ENCODE data around the gene KATNBL1. TPM values are rescaled to one million over a fixed set of nuclear protein-coding genes. Genes with fewer than 3 reads are reported as not detected.
A peak's percentile ranks its signal among the peaks of the same experiment; 100 is the strongest.

The KATNBL1 gene
- total RNA-seq, 3 donors from 2014 or later = 43.7 to 67.6 (median 61.0) TPM

- intact Hi-C loops (cut with DNase I; ENCODE audit: low total_unique reads) = loop anchor here (10.0 kb wide), 1 partner anchor 122 kb away; the partner anchor contains the start of gene EMC4
- DNase-seq (ENCODE audit: low spot score in 2 of 2) = no peak
- no peaks in the 10 kb centered on the region for H3K36me3 ChIP-seq
- no peaks in the 10 kb centered on the region for H3K9me3 ChIP-seq
- TF ChIP-seq POLR2A (IDR thresholded peaks at IDR 0.05) (no peak), POLR2AphosphoS5 (IDR thresholded peaks at IDR 0.05) (no peak), CTCF (IDR thresholded peaks at IDR 0.05) (no peak)
- H3K4me3 ChIP-seq = peak overlapping the region; percentile 79 to 95 (median 81)
- H3K4me1 ChIP-seq = peaks cover 0 to 11% of the 10 kb centered on the region in 2 donors
- no peaks in the 10 kb centered on the region for H3K27me3 ChIP-seq
- peak overlapping the region; percentile 87 to 92 for H3K27ac ChIP-seq
Observed at GRCh38 chr15:34102175-34102925, 107.5 kb downstream of the KATNBL1 start.

GRCh38 chr15:34101366-34102174 lies 108.3 kb downstream of the KATNBL1 start, which contains the start of the genes EMC7 and PGBD4:
EMC7 (minus strand) TSS chr15:34101862; CDS start chr15:34101839, 23 bp downstream.
PGBD4 (plus strand) TSS chr15:34102083; CDS start chr15:34102532, 449 bp downstream.
- H3K4me3 ChIP-seq = peak within 1 kb of the TSS; percentile 79 to 95 (median 81)
- TF ChIP-seq POLR2AphosphoS5 (IDR thresholded peaks at IDR 0.05) = peak; percentile 88 to 92 (median 91)
- TF ChIP-seq POLR2A (IDR thresholded peaks at IDR 0.05) = peak; percentile 68
- TF ChIP-seq CTCF (IDR thresholded peaks at IDR 0.05) = no peak
- DNase-seq (ENCODE audit: low spot score in 2 of 2) = peak; percentile 98 to 99
- H3K9me3 ChIP-seq = no peaks in the 10 kb centered on the region
- no peaks in the 10 kb centered on the region for H3K36me3 ChIP-seq
- peaks cover 0 to 11% of the 10 kb centered on the region in 2 donors for H3K4me1 ChIP-seq
- intact Hi-C loops (cut with DNase I; ENCODE audit: low total_unique reads) = loop anchor here (10.0 kb wide), 1 partner anchor 123 kb away; the partner anchor contains the start of gene EMC4
- no peaks in the 10 kb centered on the region for H3K27me3 ChIP-seq
- H3K27ac ChIP-seq = peak within 1 kb of the TSS; percentile 87 to 92

GRCh38 chr15:34099914-34100313 lies 110.0 kb downstream of the KATNBL1 start:
- H3K27ac ChIP-seq = no peak overlapping the region
- no peaks in the 10 kb centered on the region for H3K9me3 ChIP-seq
- no peaks in the 10 kb centered on the region for H3K27me3 ChIP-seq
- peaks cover 0 to 11% of the 10 kb centered on the region in 2 donors for H3K4me1 ChIP-seq
- no peak for DNase-seq (ENCODE audit: low spot score in 2 of 2)
- intact Hi-C loops (cut with DNase I; ENCODE audit: low total_unique reads) = loop anchor here (10.0 kb wide), 1 partner anchor 125 kb away; the partner anchor contains the start of gene EMC4
- TF ChIP-seq CTCF (IDR thresholded peaks at IDR 0.05) = no peak
- TF ChIP-seq POLR2AphosphoS5 (IDR thresholded peaks at IDR 0.05) = no peak
- TF ChIP-seq POLR2A (IDR thresholded peaks at IDR 0.05) = no peak
- no peak overlapping the region for H3K4me3 ChIP-seq
- peaks cover 6% of the 10 kb centered on the region for H3K36me3 ChIP-seq

Other genes with a start within 250 kb of the KATNBL1 start
- not detected for gene CHRM5, start 241.6 kb downstream of the KATNBL1 start, total RNA-seq
- 10 to 100 TPM; 13.5 to 18.4 (median 13.8) TPM for gene AVEN, start 170.9 kb downstream of the KATNBL1 start, total RNA-seq
- 10 to 100 TPM; 35.0 to 47.5 (median 44.6) TPM for gene EMC7, start 108.2 kb downstream of the KATNBL1 start, total RNA-seq
- 1 to 10 TPM in 2 of 3 donors, under 1 TPM in 1; 0.64 to 1.6 (median 1.3) TPM for gene PGBD4, start 108.0 kb downstream of the KATNBL1 start, total RNA-seq
- gene EMC4, start 14.9 kb upstream of the KATNBL1 start, total RNA-seq = 100 to 1,000 TPM; 121 to 157 (median 123) TPM
- gene SLC12A6, start 127.7 kb upstream of the KATNBL1 start, total RNA-seq = 10 to 100 TPM; 22.3 to 28.8 (median 25.8) TPM
- gene NOP10, start 133.0 kb upstream of the KATNBL1 start, total RNA-seq = 100 to 1,000 TPM; 108 to 135 (median 130) TPM
- gene NUTM1, start 133.2 kb upstream of the KATNBL1 start, total RNA-seq = not detected
- gene LPCAT4, start 157.1 kb upstream of the KATNBL1 start, total RNA-seq = 10 to 100 TPM; 10.7 to 16.4 (median 13.8) TPM
- gene GOLGA8A, start 227.7 kb upstream of the KATNBL1 start, total RNA-seq = 10 to 100 TPM; 33.0 to 77.7 (median 73.4) TPM